HG03196 (cell line): ENCODE results near the gene CACNA1C.
"Not testable (repeated sequence)": the region's sequence is repeated elsewhere in the genome, so short reads cannot be mapped to it uniquely, and the experiment has no call there.

Source experiments
- ATAC-seq: cut with Tn5 transposase; IDR thresholded peaks from one replicate; pipeline ENCODE4 v1.9.1; 2021; ENCODE audit not compliant: unreplicated experiment

Gene CACNA1C

DNA sequence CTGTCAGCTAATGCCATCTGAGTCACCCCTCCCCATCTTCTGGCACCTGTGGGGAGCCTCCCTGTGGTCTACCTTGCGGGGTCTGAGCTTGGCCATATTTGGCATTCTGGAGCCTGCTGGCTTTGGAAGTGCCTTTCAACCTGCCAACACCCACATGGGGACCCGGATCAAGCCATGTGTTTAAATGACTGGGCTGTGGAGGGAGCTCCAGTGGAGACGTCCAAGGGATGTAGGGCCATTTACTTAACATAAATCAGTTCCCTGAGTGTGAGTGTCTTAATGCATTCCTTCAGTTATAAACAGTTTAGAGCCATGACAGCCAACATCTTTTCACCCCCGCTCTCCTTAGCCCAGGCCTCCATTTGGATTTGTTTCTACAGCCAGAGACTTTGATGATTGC lies 22.0 kb downstream of the CACNA1C start:
- ATAC-seq = no peak

DNA sequence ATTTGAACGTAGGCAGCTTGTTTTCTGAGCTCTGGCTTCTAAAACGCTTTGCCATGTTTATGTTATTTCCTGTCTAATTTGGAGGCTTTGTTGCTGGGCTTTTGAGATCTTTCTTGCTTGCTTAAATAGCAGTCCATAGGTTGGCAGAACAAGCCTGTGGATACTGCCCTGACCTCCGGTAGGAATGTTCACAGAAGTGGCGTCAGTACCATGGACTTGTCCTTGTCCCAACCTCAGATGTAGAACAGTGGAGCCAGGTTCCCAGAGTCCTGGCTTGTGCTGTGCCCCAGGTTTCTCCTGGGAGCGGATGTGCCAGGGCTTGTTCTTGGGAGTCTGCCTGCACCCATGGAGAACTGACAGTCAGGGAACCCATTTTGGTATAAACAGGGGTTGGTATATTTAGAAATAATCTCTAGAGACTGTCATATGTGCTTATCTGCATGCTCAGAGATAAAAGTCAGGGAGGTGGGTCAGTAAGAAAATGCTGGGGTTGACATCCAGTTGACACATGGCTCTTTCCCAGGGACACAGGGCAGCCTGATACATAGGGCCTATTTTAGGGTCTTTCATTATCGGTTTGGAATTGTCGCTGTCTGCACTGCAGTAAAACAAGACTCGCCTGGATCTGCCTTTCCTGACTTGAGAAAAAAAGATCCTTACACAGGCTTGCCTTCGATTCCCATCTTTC lies 22.9 kb downstream of the CACNA1C start:
- no peak for ATAC-seq

DNA sequence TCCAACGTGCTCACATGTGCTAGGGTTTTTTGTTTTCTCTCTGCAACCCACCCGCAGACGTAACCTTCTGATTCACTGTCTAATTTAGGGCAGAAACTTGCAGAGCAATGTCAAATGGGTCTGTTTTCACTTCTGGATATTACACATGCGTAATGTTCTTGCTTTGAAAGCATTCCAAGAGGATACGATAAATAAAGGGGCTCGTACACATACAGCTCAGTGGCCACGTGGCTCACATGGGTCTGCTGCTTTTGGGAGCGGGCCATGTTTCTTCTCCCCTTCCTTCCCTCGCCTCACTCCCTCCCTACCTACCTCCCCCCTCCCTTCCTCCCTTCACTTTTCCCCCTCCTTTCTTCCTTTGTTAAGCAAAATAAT lies 23.4 kb downstream of the CACNA1C start:
- ATAC-seq = no peak

DNA sequence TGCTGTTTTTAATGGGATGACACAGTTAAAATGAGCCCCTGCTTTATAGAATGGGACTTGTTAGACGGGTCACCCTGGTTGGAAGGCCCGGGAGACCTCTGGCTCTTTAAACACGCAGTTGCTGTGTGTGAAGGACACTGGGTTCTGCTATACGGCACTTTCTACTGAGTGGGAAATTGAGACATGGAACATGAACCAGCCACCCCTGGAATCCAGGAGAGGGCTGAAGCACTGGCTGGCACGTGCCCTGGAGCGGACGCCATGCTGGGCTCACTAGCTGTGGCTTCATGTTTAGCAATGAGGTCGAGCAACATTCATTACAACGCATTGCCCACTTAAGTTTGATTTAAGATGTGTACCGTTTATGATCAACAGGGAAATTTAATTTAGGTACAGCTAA lies 23.9 kb downstream of the CACNA1C start:
- ATAC-seq = no peak

DNA sequence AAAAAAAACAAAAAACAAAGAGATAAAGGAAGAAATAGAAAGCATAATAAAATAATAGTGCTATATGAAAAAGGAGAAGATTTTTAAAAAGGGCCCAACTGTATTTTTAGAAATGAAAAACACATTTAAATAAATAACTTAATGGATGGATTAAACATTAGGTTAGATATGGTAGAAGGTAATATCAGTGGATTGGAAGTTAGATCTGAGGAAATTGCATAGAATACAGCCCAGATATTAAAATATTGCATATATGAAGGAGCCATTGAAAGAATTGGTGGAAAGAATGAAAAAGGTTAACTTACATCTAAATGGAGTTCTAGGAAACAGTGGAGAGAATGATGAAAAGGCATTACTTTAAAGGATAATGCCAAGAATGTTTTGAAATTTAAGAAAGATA lies 27.8 kb downstream of the CACNA1C start:
- no peak for ATAC-seq

DNA sequence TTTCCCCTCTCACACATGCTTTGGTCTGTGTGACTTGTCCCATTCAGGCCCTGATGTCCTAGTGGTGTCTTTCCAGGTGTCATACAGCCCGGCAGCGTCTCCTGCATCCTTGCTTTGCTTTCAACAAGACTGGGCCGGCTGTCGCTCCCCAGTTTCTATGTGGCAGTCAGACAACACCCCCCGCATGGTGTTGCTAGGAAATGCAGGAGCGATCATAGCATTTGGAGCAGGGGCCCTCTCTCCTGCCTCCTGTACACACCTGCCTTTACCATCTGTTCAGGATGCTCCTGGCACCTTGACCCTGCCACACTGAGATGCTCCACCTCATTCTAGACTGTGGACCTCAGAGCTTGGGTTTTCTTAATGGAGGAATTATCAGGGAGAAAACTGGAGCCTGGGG lies 29.5 kb downstream of the CACNA1C start:
- no peak for ATAC-seq

DNA sequence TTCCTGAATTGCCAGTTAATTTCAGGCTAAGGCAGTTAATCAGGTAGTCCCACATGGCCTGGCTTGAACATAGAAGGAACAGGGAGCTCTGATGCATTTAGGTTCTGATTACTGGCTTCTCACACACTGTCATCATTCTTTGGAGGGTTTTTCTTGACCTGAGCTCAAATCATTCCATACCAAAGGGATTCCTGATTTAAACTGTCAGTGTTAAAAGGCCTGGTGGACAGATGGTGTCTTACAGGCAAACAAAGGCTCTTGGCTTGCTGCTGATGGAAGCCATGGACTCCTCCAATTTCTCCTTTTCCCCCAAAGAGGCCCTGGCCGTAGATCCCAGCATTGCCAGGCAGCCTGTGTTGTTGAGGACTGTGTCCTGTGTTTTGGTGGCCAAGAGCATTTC lies 30.2 kb downstream of the CACNA1C start:
- ATAC-seq = no peak

DNA sequence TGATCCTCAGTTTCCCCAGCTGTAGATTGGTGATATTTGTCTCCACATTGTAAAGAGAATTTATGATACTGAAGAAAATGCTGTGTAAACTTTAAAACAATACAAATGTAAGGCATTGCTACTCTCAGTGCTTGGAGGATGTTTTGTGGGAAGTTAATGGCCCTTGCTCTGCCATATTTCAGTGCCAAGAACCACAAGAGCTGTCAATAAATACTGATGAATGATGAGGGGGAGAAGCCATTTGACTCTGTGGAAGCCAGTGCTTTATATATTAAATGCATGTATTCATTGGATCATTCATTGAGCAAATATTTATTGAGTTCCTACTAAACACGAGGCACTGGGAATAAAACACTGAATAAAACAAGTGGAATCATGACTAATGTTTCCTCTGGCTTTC lies 30.8 kb downstream of the CACNA1C start:
- ATAC-seq = no peak

DNA sequence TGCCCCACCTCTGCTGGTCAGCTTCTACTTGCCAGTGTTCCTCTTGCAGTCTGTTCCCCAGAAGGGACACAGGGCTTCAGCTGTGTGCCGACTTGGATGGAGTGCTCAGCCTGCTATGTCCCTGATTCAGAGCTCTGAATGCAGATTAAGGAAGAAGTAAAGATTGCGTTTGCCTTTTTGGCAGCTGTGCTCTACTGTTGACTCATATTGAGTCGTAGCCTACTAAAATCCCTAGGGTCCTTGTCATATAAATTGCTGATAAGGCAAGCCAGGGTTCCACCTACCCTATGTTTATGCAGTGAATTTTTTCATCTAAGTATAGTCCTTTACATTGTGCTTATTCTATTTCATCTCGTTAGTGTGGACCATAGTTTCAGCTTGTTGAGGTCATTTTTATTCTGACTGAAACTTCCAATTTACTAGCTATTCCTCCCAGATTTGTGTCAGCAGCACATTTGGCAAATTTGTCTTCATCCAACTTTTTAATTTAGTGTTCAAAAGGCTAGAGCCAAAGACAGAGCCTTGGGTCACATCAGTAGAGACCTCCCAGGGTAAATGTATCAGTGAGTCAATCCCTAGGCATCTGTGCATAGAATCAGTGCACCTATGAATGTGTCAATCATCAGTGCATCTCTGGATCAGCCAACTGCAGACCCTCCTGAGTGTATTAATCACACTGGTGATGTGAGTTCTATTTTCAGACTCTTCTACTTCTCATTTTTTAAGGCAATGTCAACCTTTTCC lies 31.9 kb downstream of the CACNA1C start:
- no peak for ATAC-seq

DNA sequence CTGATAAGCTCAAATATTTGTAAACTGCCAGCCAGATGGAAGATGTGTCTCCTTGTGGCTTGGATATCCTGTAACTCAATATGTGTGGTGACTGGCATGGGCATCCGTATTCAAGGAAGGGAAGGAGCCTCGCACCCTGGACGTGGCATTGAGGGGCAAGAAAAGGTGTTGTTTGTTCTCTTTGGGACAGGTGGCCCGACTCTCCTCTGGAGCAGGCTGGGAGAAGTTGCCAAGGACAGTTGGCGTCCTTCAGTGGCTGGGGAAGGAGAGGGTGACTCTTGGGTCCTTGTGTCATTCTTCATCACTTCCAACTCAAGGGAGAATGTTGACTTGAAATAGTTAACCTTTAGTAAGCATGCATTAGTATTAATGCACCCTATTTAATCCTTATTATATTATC lies 39.6 kb downstream of the CACNA1C start:
- ATAC-seq = no peak

DNA sequence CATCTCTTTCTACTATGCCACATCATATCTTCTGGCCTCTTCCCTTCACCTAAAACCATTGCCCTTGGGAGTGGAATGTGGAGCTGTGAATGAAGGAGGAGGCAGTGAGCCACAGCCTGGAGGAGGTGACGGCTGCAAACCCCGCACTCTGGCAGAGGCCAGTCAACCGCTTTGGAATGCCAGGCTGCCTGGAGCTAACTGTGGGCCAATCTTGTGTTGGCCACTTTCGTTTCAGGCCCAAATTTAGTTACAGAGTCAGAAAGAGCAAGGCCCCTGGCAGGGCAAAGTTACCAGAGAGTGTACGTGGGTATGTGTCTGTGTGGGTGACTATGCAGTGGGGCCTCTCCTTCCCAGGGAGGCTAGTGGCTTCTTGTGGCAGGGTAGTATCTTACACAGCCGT lies 40.1 kb downstream of the CACNA1C start:
- no peak for ATAC-seq

DNA sequence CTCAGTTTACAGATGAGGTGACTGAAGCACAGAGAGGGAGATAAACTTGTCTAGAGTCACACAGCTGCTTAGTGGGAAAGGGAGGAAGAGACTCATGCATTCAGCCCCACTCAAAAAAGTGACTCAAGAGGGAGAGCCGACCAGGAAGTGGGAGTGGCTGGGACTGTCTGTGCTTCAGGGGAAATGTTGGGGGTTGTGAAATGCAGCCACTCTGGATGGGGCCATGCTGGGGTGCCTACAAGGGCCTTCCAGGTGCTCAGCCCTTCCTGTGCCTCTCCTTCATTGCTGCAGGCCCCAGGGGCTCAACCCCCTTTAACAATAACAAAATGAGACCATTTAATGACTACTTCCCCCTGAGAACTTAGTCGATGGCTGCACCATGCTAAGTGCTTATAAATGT lies 41.8 kb downstream of the CACNA1C start:
- no peak for ATAC-seq

DNA sequence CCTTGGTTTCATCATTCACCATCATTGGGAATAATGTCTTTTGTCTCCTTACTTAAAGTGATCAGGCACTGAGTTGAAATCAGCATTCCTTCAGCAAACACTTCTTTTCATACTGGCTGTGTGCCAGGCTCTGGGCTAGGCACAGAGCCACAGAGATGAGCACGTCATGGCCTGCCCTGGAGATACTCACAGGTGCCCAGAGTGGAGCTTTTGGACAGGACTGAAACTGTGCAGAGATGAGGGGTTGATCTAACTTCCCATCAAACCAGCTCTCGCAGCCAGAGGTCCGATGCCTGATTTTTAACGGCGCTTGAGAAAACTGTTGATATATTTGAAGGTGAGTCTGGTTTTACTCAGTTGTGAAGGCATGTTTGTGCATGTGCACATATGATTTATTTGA lies 43.1 kb downstream of the CACNA1C start:
- ATAC-seq = no peak

DNA sequence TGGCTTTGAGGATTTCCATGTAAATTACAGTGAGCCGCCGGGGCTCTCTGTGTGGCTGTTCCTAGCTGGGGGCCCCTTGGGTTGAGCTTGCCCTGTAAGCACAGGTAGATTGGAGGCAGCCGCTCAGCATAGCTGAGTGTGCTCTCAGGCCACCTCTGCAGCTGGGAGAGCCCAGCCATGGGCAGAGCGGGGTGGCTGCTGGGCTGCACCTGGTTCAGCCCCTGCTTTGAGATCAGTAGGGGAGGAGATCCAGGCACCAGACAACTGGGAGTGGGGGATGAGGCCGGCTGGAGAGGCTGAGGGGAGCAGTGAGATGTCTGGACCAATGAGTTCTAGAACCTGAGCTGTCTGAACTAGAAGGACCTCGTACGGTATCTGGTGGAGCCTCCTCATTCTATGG lies 44.8 kb downstream of the CACNA1C start:
- no peak for ATAC-seq

DNA sequence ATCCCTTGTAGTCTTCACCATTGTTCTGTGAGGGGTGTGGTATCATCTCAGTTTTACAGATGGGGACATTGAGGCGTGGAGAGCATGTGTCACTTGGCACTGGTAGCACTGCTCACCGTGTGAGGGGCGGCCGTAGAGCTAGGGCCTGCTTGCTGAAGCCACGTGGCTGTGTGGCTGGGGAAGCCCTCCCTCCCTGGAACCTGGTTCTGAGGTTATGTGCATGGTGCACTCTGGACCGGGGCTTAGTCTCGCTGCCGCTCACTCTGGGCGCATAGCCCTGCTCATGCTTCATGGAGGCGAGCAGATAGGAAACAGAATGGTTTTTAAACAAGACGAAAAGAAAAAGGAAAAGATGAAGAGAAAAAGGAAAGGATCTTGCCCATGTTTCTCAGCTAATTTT lies 46.1 kb downstream of the CACNA1C start:
- no peak for ATAC-seq

DNA sequence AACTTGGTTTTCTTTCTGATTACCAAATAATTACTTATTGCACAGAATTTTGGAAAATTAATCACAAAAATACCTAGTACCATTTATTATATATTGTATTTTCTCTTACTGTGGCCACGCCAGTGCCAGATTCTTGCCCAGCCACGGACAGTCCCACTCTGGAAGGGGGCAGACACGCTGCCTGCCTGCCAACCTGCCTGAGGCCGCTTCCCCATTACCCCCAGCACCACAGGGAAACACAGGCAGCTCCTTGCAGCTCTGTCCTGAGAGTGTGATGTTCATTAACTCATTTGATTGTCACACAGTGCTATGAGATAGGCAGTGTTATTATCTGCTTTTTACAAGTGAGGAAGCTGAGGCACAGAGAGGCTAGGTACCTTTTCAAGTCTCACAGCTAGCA lies 46.8 kb downstream of the CACNA1C start:
- no peak for ATAC-seq

DNA sequence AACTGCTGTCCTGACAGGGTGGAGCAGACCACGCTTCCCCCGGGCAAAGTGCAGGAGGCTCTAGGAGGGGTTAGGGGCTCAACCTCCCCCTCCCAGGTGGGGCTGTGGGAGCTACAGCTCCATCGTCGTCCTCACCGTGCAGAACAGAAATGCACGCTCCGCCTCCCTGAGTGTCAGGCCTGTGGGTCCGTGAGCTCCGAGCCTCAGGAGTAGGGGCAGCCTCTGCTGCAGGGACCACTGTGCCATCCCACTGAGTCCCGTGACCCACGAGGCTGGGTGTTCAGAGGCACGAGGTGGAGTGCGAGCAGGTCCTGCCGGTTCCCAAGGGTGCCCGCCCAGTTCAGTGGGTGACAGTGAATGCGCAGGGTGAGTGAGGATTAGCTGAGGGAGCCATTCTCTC lies 48.6 kb downstream of the CACNA1C start:
- no peak for ATAC-seq

DNA sequence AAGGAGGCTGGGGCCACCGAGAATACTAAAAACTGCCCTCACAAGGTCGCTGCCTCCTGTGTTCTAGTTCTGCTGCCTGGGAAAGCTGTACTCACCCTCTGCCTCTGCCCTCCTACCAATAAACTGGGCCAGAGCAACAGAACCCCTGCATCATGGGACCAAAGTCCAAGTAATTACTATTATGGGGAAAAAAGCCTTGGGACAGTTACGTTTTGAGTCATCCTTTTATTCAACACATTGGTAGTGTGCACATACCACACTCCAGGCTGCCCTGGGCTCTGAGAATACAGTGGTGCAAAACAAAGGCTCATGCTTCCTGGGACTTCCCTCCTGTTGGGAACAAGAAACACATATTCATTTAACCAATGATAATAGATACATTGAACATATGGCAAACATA lies 49.0 kb downstream of the CACNA1C start:
- ATAC-seq = no peak

DNA sequence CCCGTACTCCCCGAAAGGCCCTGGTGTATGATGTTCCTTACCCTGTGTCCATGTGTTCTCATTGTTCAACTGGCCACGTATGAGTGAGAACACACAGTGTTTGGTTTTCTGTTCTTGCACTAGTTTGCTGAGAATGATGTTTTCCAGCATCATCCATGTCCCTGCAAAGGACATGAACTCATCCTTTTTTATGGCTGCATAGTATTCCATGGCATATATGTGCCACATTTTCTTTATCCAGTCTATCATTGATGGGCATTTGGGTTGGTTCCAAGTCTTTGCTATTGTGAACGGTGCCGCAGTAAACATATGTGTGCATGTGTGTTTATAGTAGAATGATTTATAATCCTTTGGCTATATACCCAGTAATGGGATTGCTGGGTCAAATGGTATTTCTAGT lies 49.9 kb downstream of the CACNA1C start:
- ATAC-seq = not testable (repeated sequence)

DNA sequence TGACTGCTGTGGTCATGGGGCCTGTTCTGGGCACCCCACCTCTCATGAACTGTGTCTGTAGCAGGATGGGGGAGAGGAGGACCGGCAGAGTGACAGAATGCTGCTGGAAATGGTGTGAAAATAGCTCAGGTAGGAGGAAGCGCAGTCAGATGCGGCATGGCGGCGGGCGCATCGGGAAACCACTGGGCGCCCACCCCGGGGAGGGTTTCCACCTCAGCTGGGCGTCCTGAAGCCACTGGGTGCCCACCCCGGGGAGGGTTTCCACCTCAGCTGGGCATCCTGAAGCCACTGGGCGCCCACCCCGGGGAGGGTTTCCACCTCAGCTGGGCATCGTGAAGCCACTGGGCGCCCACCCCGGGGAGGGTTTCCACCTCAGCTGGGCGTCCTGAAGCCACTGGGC lies 52.6 kb downstream of the CACNA1C start:
- ATAC-seq = not testable (repeated sequence)

DNA sequence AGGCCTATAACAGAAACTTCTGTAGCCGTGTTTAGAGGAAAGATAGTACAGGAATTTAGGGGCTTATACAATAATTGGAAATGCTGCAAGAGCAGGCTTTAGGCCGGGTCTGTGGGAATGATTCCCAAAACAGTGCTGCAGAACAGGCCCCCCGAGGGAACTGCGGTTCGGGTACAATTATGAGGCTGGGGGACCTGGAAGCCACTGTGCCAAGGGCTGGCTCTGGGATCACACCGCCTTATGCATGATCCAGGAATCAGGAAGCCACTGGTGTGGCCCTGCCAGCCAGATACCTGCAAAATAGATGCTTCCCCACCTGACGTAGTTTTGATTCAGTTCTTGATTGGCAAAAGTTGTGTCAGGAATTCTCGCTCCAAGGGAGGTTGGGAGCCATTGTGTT lies 55.4 kb downstream of the CACNA1C start:
- ATAC-seq = no peak

DNA sequence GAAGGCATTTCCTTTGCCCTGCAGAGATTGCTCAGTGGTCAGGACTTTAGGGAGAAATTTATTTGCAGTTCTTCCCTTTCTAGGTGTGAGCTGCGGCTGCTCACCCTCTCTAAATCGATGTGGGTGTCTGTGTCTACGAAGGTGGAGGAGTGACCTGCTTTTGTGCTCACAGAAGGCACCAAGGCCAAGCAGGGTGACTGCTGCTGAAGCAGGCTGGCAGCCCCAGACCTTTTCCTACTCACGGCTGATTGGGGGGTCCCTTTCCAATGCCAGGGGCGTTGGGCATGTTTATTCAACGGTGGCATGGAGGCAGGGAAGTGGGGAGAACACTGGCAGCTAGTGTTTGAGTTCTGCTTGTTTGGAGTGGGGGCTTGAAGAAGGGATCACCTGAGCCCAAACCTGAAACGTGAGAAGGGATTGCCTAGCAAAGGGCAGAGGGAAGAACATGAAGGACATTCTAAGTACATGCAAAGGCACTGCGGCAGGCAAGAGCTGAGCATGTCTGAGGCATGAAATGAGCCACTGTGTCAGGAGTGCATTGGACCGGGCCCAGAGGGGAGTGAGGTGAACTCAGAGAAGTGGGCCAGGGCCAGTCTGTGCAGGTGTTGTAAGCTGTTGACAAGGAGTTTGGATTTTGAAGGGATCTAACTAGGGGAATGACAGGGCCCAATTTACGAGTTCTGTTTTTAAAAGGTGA lies 56.3 kb downstream of the CACNA1C start:
- no peak for ATAC-seq
